GM12865 (cell line): Measurements from ENCODE around the gene BMPER.

ENCODE experiments used
- DNase-seq: peaks from one replicate; pipeline ENCODE4 v3.0.0; 2010; ENCODE audit warnings: low read depth
- H3K4me3 ChIP-seq: 2 replicates; pipeline ENCODE4 v1.5.1; 2011; ENCODE audit warnings: mild to moderate bottlenecking, low read depth, low read length, control low read depth
- TF ChIP-seq, protein P1 (sequence below): IDR thresholded peaks from 2 replicates; pipeline ENCODE4 v1.5.1; 2011; ENCODE audit warnings: low read length, control low read depth, low read depth, inconsistent platforms; ENCODE audit not compliant: insufficient read depth; ENCODE audit errors: missing control alignments

The BMPER gene

DNA sequence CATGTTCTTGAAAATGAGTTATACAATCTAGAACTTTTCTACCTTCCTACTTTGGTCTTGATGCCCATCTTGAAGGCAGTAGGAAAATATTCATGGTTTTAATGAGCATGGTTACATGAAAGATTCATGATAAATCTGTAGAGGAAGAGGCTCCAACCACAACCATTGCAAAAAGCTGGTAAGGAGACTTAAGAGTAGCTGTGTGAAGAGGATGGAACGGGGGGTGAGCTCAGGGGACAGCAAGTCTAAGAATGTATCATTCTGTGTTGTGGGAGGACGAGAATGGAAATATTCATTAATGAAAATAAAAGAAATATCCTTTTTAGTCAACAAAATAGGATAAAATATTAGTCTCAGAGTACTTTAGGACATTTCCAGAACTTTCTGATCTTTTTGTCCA lies 81.1 kb downstream of the BMPER start:
- TF ChIP-seq, protein P1, sequence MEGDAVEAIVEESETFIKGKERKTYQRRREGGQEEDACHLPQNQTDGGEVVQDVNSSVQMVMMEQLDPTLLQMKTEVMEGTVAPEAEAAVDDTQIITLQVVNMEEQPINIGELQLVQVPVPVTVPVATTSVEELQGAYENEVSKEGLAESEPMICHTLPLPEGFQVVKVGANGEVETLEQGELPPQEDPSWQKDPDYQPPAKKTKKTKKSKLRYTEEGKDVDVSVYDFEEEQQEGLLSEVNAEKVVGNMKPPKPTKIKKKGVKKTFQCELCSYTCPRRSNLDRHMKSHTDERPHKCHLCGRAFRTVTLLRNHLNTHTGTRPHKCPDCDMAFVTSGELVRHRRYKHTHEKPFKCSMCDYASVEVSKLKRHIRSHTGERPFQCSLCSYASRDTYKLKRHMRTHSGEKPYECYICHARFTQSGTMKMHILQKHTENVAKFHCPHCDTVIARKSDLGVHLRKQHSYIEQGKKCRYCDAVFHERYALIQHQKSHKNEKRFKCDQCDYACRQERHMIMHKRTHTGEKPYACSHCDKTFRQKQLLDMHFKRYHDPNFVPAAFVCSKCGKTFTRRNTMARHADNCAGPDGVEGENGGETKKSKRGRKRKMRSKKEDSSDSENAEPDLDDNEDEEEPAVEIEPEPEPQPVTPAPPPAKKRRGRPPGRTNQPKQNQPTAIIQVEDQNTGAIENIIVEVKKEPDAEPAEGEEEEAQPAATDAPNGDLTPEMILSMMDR = no peak
- H3K4me3 ChIP-seq = no peak overlapping the region
- no peak for DNase-seq

DNA sequence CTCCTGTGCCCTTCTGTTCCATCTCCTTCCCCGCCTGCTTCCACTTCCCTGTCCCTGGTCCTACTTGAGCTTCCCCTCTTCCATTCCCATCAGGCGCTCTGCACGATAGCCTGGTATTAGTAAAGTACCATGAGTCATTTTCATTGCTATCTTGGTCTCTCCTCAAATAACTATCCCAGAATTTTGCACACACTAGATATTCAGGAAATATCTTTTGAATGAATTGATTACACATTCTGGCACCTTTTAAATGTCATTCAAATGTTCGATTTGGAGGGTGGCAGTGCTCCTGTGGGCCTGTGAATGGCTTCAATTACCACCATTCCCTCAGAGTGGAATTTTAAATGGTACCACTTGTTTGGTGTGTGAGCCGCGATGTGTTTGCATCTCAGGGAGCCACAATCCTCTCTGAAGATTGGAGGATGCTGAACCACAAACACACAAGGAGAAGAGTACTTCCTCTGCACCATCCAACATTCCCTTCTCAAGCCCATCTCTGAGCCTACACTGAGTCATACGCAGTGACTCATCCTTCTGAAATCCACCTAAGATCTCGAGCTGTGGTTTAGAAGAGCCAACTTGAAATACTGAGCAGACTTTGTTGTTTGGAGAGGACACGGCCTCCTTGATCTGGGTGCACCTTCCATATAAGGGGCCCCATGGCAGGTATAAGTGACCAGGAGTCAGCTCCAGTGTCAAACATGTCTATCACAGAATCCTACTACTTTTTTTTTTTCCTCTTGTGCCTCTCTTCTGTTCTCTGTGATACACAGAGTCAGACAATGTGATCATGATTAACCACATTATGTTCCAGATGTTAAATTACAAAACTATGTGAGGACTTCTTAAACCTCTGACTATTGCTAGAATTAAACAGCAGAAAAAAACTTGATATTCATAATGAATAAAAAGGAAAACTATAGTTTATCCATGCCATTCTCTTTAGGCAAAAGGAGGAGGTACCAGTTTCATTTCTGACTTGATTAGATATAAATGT lies 81.9 kb downstream of the BMPER start:
- no peak for DNase-seq
- H3K4me3 ChIP-seq = no peak overlapping the region
- TF ChIP-seq, protein P1 = no peak

DNA sequence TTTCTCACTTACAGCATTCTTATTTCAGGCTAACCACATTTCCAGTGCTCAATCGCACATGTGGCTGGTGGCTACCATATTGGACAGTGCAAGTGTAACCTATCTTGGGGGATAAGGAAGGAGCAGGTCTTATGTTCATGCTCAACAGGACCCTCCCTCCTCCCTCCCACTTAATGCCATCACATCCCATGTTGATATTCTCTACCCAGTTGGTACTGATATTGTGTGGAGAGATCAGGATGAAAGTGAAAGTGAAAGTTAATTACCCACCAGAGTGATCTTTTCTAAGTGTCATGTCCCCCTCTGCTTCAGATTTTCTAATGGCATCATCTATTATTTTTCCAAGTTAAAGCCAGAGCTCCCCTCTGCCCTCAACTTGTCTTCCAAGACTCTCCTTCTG lies 91.6 kb downstream of the BMPER start:
- TF ChIP-seq, protein P1 = no peak
- no peak for DNase-seq
- H3K4me3 ChIP-seq = no peak overlapping the region

DNA sequence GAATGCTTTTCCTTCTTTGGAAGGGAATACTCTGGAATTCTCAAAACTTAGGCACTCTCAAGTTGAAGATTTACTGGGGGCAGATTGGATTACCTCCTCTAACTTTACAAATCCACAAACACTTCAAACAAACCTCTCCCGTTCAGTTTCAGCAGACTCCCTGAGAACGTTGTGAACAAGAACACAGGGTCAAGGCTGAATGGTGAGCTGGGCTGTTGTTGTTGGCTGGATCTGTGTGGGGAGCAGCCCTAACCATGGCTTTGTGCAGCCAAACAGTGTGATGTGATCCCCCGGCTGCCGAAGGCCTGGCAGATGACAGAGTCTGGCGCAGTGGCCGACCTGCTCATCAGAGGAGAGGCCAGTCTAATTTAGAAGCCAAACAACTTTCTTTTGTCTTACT lies 93.1 kb downstream of the BMPER start:
- DNase-seq = no peak
- H3K4me3 ChIP-seq = no peak overlapping the region
- TF ChIP-seq, protein P1 = no peak

DNA sequence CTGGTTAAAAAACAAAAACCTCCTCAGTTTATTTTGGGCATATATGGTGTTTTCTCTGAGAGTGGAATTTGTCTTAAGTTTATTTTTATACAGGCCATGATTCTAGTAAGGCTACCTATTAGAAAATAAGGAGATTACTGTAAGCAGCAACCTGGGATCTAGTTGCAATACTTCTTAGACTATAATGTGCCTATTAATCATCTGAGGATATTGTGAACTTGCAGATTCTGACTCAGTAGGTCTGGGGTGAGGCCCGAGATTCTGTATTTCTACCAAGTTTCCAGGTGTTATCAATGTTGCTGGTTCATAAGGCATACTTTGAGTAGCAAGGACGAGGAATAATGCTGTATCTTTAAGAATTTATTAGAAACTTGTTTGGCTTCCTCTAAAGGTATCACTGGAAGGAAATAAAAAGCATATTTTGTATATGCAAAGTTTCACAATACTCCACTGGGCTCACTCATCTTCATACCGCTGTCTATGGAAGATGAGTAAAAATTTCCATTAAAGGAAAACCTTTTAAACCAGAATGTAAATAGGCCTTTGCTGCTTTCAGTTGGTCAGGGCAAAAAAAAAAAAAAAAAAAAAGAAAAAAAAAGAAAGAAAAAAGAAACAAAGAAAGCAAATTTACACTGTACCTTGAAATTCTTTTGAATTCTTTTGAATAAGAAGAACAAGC lies 105.8 kb downstream of the BMPER start:
- no peak for DNase-seq
- H3K4me3 ChIP-seq = no peak overlapping the region
- TF ChIP-seq, protein P1 = no peak

DNA sequence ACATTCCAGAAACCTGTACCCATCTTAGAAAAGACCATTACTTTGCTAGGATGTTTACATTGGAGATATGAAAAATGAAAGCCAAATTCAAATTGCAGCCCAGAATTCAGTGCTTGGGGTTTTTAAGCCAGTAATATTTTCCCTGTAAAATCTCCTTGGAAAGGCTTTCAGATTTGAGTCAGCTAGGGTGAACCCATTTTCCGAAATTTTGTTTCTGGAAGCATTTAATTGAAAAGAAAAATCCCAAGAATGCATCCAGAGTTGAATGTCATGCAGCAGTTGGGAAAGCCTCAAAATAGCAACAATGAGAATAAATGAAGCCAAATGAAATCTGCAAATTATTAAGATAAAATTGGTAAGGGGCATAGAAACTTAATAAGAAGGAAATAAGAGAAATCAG lies 106.4 kb downstream of the BMPER start:
- H3K4me3 ChIP-seq = no peak overlapping the region
- TF ChIP-seq, protein P1 = no peak
- no peak for DNase-seq
